LNCaP clone FGC (cell line): ENCODE results near the gene MKKS.

Experiments used
- DNase-seq: peaks from one replicate; pipeline ENCODE4 v3.0.0-alpha.2; 2011; ENCODE audit warnings: low read depth
- H3K4me3 ChIP-seq: 2 replicates; pipeline ENCODE4 v1.5.1; 2011; ENCODE audit warnings: mild to moderate bottlenecking, low read depth, low read length, control low read depth
- CTCF ChIP-seq: IDR thresholded peaks from 2 replicates; pipeline ENCODE4 v1.5.1; 2012; ENCODE audit warnings: mild to moderate bottlenecking; ENCODE audit not compliant: control insufficient read depth, insufficient read depth; ENCODE audit errors: extremely low read depth

MKKS gene

GRCh38 chr20:10433623-10434466, at the start of gene MKKS:
MKKS (minus strand) TSS chr20:10434222; CDS start chr20:10413514, 20,708 bp downstream.
- peak within 1 kb of the TSS; percentile 87 for H3K4me3 ChIP-seq
- peak; percentile 74 for DNase-seq
- no peak for TF ChIP-seq CTCF

- DNase-seq = no peak
- TF ChIP-seq CTCF = no peak
- H3K4me3 ChIP-seq = no peak overlapping the region
Measured at GRCh38 chr20:10483691-10484090, 49.7 kb upstream of the MKKS start.

- H3K4me3 ChIP-seq = no peak overlapping the region
- TF ChIP-seq CTCF = no peak
Measured at GRCh38 chr20:10481676-10482075, 47.7 kb upstream of the MKKS start.

GRCh38 chr20:10478930-10479329, 44.9 kb upstream of the MKKS start:
- H3K4me3 ChIP-seq = no peak overlapping the region
- DNase-seq = no peak
- no peak for TF ChIP-seq CTCF

More at GRCh38 chr20:10481676-10482075, 47.7 kb upstream of the MKKS start:
- DNase-seq = no peak

- no peak for DNase-seq
- no peak overlapping the region for H3K4me3 ChIP-seq
- TF ChIP-seq CTCF = no peak
Measured at GRCh38 chr20:10478205-10478604, 44.2 kb upstream of the MKKS start.

GRCh38 chr20:10476319-10476724, 42.3 kb upstream of the MKKS start:
- no peak for DNase-seq
- no peak overlapping the region for H3K4me3 ChIP-seq
- no peak for TF ChIP-seq CTCF

GRCh38 chr20:10475225-10475624, 41.2 kb upstream of the MKKS start:
- no peak overlapping the region for H3K4me3 ChIP-seq
- TF ChIP-seq CTCF = no peak
- DNase-seq = no peak
